H9 (cell line): ENCODE results near the gene FYN. TPM values are rescaled to one million over a fixed set of nuclear protein-coding genes. Genes with fewer than 3 reads are reported as not detected.

Experiments
- DNase-seq: peaks from one replicate; pipeline ENCODE4 v3.0.0-alpha.2; 2017
- H2AFZ ChIP-seq: one replicate; pipeline ENCODE4 v1.6.1; 2013; ENCODE audit warnings: mild to moderate bottlenecking, low read length, control low read depth, moderate library complexity
- H2AK5ac ChIP-seq: 2 replicates; pipeline ENCODE4 v1.6.1; 2013; ENCODE audit warnings: low read length, control low read depth, mixed read lengths; ENCODE audit not compliant: insufficient read length
- H2BK120ac ChIP-seq: one replicate; pipeline ENCODE4 v1.6.1; 2013; ENCODE audit warnings: low read depth, mild to moderate bottlenecking, low read length, control low read depth, inconsistent platforms; ENCODE audit not compliant: poor library complexity, severe bottlenecking
- H2BK12ac ChIP-seq: 2 replicates; pipeline ENCODE4 v1.6.1; 2013; ENCODE audit warnings: low read length, control low read depth, mixed read lengths, low read depth; ENCODE audit not compliant: insufficient read length
- H2BK15ac ChIP-seq: 2 replicates; pipeline ENCODE4 v1.6.1; 2013; ENCODE audit warnings: low read depth, low read length, control low read depth
- H2BK20ac ChIP-seq: one replicate; pipeline ENCODE4 v1.6.1; 2013; ENCODE audit warnings: low read depth, mild to moderate bottlenecking, low read length, control low read depth, inconsistent platforms; ENCODE audit not compliant: poor library complexity, severe bottlenecking
- H2BK5ac ChIP-seq: 2 replicates; pipeline ENCODE4 v1.6.1; 2013; ENCODE audit warnings: low read length, control low read depth, mixed read lengths; ENCODE audit not compliant: insufficient read length
- H3K14ac ChIP-seq: 2 replicates; pipeline ENCODE4 v1.6.1; 2013; ENCODE audit warnings: low read length, control low read depth; ENCODE audit not compliant: insufficient read depth
- H3K18ac ChIP-seq: 2 replicates; pipeline ENCODE4 v1.6.1; 2013; ENCODE audit warnings: low read depth, mild to moderate bottlenecking, mixed read lengths, low read length, control low read depth; ENCODE audit not compliant: insufficient read length
- H3K23ac ChIP-seq: 2 replicates; pipeline ENCODE4 v1.6.1; 2013; ENCODE audit warnings: low read length, control low read depth, mixed read lengths, low read depth; ENCODE audit not compliant: insufficient read length
- H3K23me2 ChIP-seq: 2 replicates; pipeline ENCODE4 v1.6.1; 2013; ENCODE audit warnings: low read depth, mild to moderate bottlenecking, mixed read lengths, low read length, control low read depth; ENCODE audit not compliant: insufficient read length, poor library complexity, severe bottlenecking
- H3K27ac ChIP-seq: 2 replicates; pipeline ENCODE4 v1.5.1; 2013; ENCODE audit warnings: low read length, control low read depth, mixed read lengths, low read depth; ENCODE audit not compliant: insufficient read length
- H3K27me3 ChIP-seq: 2 replicates; pipeline ENCODE4 v1.6.1; 2013; ENCODE audit warnings: low read length, control low read depth, inconsistent platforms; ENCODE audit not compliant: insufficient read depth
- H3K4ac ChIP-seq: 2 replicates; pipeline ENCODE4 v1.6.1; 2013; ENCODE audit warnings: low read depth, mild to moderate bottlenecking, control low read depth, inconsistent platforms, low read length, moderate library complexity
- H3K4me1 ChIP-seq: 2 replicates; pipeline ENCODE4 v1.6.1; 2013; ENCODE audit warnings: low read length, control low read depth, inconsistent platforms; ENCODE audit not compliant: insufficient read depth
- H3K4me2 ChIP-seq: 2 replicates; pipeline ENCODE4 v1.6.1; 2013; ENCODE audit warnings: low read length, control low read depth, mixed read lengths; ENCODE audit not compliant: insufficient read length, insufficient read depth
- H3K56ac ChIP-seq: 2 replicates; pipeline ENCODE4 v1.6.1; 2013; ENCODE audit warnings: low read depth, mild to moderate bottlenecking, mixed read lengths, low read length, control low read depth; ENCODE audit not compliant: insufficient read length
- H3K79me1 ChIP-seq: 2 replicates; pipeline ENCODE4 v1.6.1; 2013; ENCODE audit warnings: low read depth, mild to moderate bottlenecking, moderate library complexity, low read length, control low read depth, inconsistent platforms; ENCODE audit not compliant: insufficient read depth, poor library complexity, severe bottlenecking
- H3K79me2 ChIP-seq: 2 replicates; pipeline ENCODE4 v1.6.1; 2013; ENCODE audit warnings: low read length, control low read depth, inconsistent platforms; ENCODE audit not compliant: insufficient read depth
- H3K9ac ChIP-seq: 2 replicates; pipeline ENCODE4 v1.6.1; 2013; ENCODE audit warnings: low read length, control low read depth, mixed read lengths; ENCODE audit not compliant: insufficient read length; ENCODE audit errors: extremely low read depth
- H3K9me3 ChIP-seq: one replicate; pipeline ENCODE4 v1.6.1; 2013; ENCODE audit warnings: low read depth, low read length, inconsistent platforms; ENCODE audit not compliant: control insufficient read depth
- H3T11ph ChIP-seq: one replicate; pipeline ENCODE4 v1.6.1; 2013; ENCODE audit warnings: mild to moderate bottlenecking, low read length, control low read depth, inconsistent platforms
- H4K20me1 ChIP-seq: one replicate; pipeline ENCODE4 v1.6.1; 2013; ENCODE audit not compliant: control insufficient read depth, insufficient read length, insufficient read depth
- H4K5ac ChIP-seq: 2 replicates; pipeline ENCODE4 v1.6.1; 2013; ENCODE audit warnings: low read depth, mild to moderate bottlenecking, mixed read lengths, low read length, control low read depth; ENCODE audit not compliant: insufficient read length
- H4K8ac ChIP-seq: replicated peaks from 2 replicates; pipeline ENCODE4 v1.6.1; 2013; ENCODE audit warnings: low read length, control low read depth, mixed read lengths, low read depth; ENCODE audit not compliant: insufficient read length
- H4K91ac ChIP-seq: 2 replicates; pipeline ENCODE4 v1.6.1; 2013; ENCODE audit warnings: low read depth, mild to moderate bottlenecking, moderate library complexity, mixed read lengths, low read length, control low read depth; ENCODE audit not compliant: insufficient read length
- H3K27ac Mint-ChIP-seq, 3 experiments: 2 replicates in 2 of 3; 3 replicates in 1 of 3; pipeline ENCODE4 v1.8.0; 2020 to 2021; ENCODE audit warnings: mixed read lengths in 3 of 3, mild to moderate bottlenecking in 1 of 3, moderate library complexity in 1 of 3
- H3K27me3 Mint-ChIP-seq: 2 replicates; pipeline ENCODE4 v1.8.0; 2021; ENCODE audit warnings: low read depth, mild to moderate bottlenecking, moderate library complexity, mixed read lengths
- H3K36me3 Mint-ChIP-seq, 3 experiments: 2 replicates in 2 of 3; 3 replicates in 1 of 3; pipeline ENCODE4 v1.8.0; 2020 to 2021; ENCODE audit warnings: low read depth in 3 of 3, mixed read lengths in 3 of 3; ENCODE audit not compliant: insufficient read depth in 1 of 3
- H3K4me1 Mint-ChIP-seq, 2 experiments: 2 replicates each; pipeline ENCODE4 v1.8.0; 2020; ENCODE audit warnings: mixed read lengths in 2 of 2
- H3K4me3 Mint-ChIP-seq, 2 experiments: 2 replicates in 1 of 2; 3 replicates in 1 of 2; pipeline ENCODE4 v1.8.0; 2020 to 2021; ENCODE audit warnings: mild to moderate bottlenecking in 2 of 2, mixed read lengths in 2 of 2, moderate library complexity in 1 of 2
- H3K9me3 Mint-ChIP-seq, 2 experiments: 2 replicates in 1 of 2; 3 replicates in 1 of 2; pipeline ENCODE4 v1.8.0; 2020; ENCODE audit warnings: mild to moderate bottlenecking in 2 of 2, mixed read lengths in 2 of 2, moderate library complexity in 1 of 2
- WGBS: extraction: QIAGEN DNeasy Blood & Tissue Kit; methylation state at CpG from one replicate; pipeline ENCODE4 v1.1.7; 2013; ENCODE audit warnings: missing lambda C conversion rate, low lambda C conversion rate, mixed read lengths; ENCODE audit not compliant: insufficient read length; ENCODE audit errors: extremely low coverage; 5-methylcytosine and 5-hydroxymethylcytosine counted together
- total RNA-seq: library from RNA; stranded (reverse); gene quantifications from 2 replicates; pipeline ENCODE4 v1.2.1, GENCODE V29; 2021
- TF ChIP-seq, protein P1 (sequence below): fragments of 200-600 bp; sonication (generic); conservative IDR thresholded peaks from 3 replicates; pipeline ENCODE4 v1.8.0; 2021; ENCODE audit warnings: antibody characterized with exemption, mild to moderate bottlenecking

Gene FYN
- total RNA-seq, 1 experiment from 2014 or later = 64.8 TPM

DNA sequence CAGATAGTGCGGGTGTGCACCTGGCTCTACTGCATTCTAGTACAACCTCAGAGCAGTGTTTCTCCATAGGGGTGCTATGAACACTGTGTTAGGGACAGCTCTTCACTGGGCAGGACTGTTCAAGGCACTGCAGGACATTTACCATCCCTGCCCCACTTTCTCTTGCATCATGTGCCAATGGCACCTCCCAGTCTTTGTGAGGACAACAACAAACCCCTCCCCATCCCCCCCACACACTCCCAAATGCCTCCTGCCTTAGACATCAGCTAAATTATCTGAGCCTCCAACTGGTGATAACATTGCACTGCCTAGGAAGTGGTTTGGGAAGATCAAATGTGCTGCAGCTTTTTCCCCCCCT lies 98.9 kb downstream of the FYN start:
- TF ChIP-seq, protein P1, sequence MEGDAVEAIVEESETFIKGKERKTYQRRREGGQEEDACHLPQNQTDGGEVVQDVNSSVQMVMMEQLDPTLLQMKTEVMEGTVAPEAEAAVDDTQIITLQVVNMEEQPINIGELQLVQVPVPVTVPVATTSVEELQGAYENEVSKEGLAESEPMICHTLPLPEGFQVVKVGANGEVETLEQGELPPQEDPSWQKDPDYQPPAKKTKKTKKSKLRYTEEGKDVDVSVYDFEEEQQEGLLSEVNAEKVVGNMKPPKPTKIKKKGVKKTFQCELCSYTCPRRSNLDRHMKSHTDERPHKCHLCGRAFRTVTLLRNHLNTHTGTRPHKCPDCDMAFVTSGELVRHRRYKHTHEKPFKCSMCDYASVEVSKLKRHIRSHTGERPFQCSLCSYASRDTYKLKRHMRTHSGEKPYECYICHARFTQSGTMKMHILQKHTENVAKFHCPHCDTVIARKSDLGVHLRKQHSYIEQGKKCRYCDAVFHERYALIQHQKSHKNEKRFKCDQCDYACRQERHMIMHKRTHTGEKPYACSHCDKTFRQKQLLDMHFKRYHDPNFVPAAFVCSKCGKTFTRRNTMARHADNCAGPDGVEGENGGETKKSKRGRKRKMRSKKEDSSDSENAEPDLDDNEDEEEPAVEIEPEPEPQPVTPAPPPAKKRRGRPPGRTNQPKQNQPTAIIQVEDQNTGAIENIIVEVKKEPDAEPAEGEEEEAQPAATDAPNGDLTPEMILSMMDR = no peak
- peaks cover 11% of the 10 kb centered on the region; the same call in 1 of the 2 replicates for H3K4me1 ChIP-seq
- H2BK20ac ChIP-seq = no peak overlapping the region
- no peaks in the 10 kb centered on the region for H3K79me2 ChIP-seq
- no peaks in the 10 kb centered on the region for H3K9me3 ChIP-seq
- no peak overlapping the region for H2AK5ac ChIP-seq
- no peak overlapping the region for H2BK12ac ChIP-seq
- no peak overlapping the region for H2BK120ac ChIP-seq
- no peak overlapping the region for H3K23ac ChIP-seq
- H3K4ac ChIP-seq = no peak overlapping the region
- no peaks in the 10 kb centered on the region for H3K27me3 ChIP-seq
- no peak overlapping the region for H3K9ac ChIP-seq
- peaks cover 4% of the 10 kb centered on the region for H3K79me1 ChIP-seq
- no peak overlapping the region for H4K5ac ChIP-seq
- no peak overlapping the region for H3K14ac ChIP-seq
- H2AFZ ChIP-seq = no peak overlapping the region
- H3K9me3 Mint-ChIP-seq = no peaks in the 10 kb centered on the region
- no peak overlapping the region for H3K56ac ChIP-seq
- no peak overlapping the region for H3T11ph ChIP-seq
- no peak overlapping the region for H3K4me2 ChIP-seq
- H4K20me1 ChIP-seq = no peaks in the 10 kb centered on the region
- WGBS = no CpG with 5 or more reads among the region's 1 CpG
- H3K18ac ChIP-seq = no peak overlapping the region
- H3K36me3 Mint-ChIP-seq = peaks cover 0 to 5% (median 5%) of the 10 kb centered on the region in 3 experiments; a peak in 4 of 7 replicates
- no peaks in the 10 kb centered on the region for H3K23me2 ChIP-seq
- H2BK15ac ChIP-seq = no peak overlapping the region
- no peaks in the 10 kb centered on the region for H3K27me3 Mint-ChIP-seq
- no peak overlapping the region for H3K27ac ChIP-seq
- H4K91ac ChIP-seq = no peak overlapping the region
- H2BK5ac ChIP-seq = no peak overlapping the region
- H3K4me1 Mint-ChIP-seq = peaks cover 22 to 39% of the 10 kb centered on the region in 2 experiments
- no peak for DNase-seq
- H3K27ac Mint-ChIP-seq = no peak overlapping the region; a peak in 1 of 7 replicates
- H4K8ac ChIP-seq = no peak overlapping the region
- H3K4me3 Mint-ChIP-seq = no peak overlapping the region
